Measurements from ENCODE around the gene PCDH18.
"Not testable (repeated sequence)": the region's sequence is repeated elsewhere in the genome, so short reads cannot be mapped to it uniquely, and the experiment has no call there.

The PCDH18 gene

GRCh38 chr4:137514406-137515111 lies 17.7 kb downstream of the PCDH18 start:
- DNase-seq = no peak
- no peak for TF ChIP-seq POLR2A (IDR thresholded peaks at IDR 0.05; ENCODE audit: low read length)
- no peak for TF ChIP-seq GATA1 (IDR thresholded peaks at IDR 0.05; ENCODE audit: low read depth, low read length)

DNA sequence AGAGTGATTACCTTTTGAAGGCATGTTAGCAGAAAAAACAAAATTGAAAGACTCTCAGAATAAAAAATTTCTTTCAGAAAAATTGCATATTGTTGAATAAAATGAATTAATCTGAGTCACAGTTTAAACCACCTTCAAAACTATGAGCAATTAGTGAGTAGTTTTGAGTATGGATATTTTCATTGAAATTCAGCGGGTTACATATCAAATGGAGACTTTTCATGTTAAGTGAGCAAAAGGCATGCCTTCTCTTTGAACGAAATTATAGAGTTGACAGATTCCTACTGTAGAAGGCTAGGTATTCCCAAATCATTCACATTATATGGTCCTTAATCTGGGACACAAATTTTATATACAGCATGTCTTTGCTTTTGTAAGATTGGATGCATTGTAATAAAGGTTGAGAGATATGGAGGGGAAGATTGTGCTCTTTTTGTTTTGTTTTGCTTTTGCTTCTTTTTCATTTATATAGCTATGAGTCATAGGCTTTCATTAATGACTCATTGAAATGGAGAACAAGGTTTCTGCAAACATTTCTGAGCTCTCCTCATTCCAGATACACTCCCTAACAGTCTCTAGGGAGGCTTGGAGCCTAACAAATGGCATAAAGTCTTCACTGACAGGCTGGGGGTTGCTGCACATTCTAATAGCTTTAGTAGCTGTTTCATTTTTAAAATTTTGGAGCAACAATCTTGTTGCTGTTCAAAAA lies 21.6 kb downstream of the PCDH18 start:
- DNase-seq = no peak
- no peak for TF ChIP-seq POLR2A (IDR thresholded peaks at IDR 0.05; ENCODE audit: low read length)
- no peak for TF ChIP-seq GATA1 (IDR thresholded peaks at IDR 0.05; ENCODE audit: low read depth, low read length)

GRCh38 chr4:137509855-137510282 lies 22.4 kb downstream of the PCDH18 start:
- TF ChIP-seq GATA1 (IDR thresholded peaks at IDR 0.05; ENCODE audit: low read depth, low read length) (no peak), POLR2A (IDR thresholded peaks at IDR 0.05; ENCODE audit: low read length) (no peak)
- no peak for DNase-seq

DNA sequence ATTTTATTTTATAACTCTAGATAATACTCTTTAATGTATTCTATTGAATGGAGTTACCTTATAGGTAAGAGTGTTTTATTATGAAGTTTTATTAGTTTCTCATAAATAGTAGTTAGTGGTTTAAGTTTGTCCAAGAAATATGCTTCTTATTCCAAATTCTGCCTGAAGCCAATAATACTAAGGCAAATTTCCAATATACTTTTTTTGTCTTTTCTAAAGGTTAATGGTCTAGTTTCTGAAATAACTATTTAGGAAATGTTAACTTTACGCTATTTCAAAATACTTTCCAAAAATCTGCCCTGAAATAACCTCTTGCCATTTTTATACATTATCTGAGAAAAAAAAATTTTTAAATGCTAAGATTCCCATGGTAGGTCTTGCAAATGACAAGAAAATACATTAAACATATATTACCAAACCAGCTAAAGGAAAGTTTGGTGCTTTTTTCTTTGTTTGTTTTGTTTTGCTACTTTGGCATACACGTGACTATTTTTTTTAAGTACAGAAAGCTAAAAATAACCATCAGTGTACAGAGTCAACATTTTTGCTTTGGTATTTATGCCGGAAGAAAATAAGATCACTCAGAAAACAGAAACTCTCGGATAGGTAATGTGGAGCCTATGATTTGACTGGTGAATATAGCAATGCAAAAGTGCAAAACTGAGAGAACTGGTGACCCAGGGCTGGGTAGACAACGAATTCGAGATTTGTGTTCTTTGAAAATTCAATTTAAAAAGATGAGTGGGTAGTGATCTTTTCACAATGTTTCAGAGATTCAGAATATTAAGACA lies 29.8 kb downstream of the PCDH18 start:
- TF ChIP-seq POLR2A (IDR thresholded peaks at IDR 0.05; ENCODE audit: low read length) (no peak), GATA1 (IDR thresholded peaks at IDR 0.05; ENCODE audit: low read depth, low read length) (no peak)
- DNase-seq = no peak

- not testable (repeated sequence) for DNase-seq
Observed at GRCh38 chr4:137496267-137496666, 36.0 kb downstream of the PCDH18 start.

- DNase-seq = no peak
Observed at GRCh38 chr4:137495578-137495977, 36.7 kb downstream of the PCDH18 start.

GRCh38 chr4:137483313-137483959 lies 48.9 kb downstream of the PCDH18 start:
- DNase-seq = not testable (repeated sequence)

More at GRCh38 chr4:137495578-137495977, 36.7 kb downstream of the PCDH18 start:
- TF ChIP-seq POLR2A (IDR thresholded peaks at IDR 0.05; ENCODE audit: low read length) (no peak), GATA1 (IDR thresholded peaks at IDR 0.05; ENCODE audit: low read depth, low read length) (no peak)

DNA sequence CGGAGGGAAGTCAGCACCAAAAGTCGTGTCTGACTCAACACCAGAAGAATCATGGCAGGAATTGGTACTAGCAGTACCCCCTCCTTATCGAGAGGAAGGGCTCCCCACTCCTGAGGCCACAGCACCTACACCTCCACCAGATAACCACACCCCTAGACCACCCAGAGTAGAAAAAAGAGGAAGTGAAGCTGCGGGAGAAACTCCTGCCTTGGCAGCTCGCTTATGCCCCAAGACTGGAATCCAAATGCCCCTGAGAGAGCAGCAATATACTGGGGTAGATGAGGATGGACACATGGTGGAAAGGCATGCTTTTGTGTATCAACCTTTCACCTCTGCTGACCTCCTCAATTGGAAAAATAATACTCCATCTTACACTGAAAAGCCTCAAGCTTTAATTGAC lies 52.6 kb downstream of the PCDH18 start:
- DNase-seq = not testable (repeated sequence)

DNA sequence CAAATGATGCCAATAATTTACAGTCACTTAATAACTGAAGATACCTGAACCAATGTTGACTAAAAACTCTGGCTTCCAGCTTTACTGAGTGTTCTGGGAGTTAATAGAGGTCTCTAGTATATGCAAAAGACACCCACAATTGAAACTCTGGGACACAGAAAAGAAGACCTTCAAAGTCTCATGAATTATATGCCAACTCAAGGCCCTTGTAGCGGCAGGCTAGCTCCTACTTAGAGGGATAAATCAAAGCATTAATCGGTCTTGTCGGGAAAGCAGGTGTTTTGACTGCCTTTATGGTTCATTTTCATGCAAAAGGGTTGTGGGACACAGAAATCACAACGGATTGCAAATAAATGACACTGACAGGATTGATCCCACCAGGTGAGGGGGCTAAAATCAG lies 55.9 kb downstream of the PCDH18 start:
- no peak for DNase-seq

GRCh38 chr4:137474711-137475301 lies 57.5 kb downstream of the PCDH18 start:
- no peak for DNase-seq
- no peak for TF ChIP-seq POLR2A (IDR thresholded peaks at IDR 0.05; ENCODE audit: low read length)
- no peak for TF ChIP-seq GATA1 (IDR thresholded peaks at IDR 0.05; ENCODE audit: low read depth, low read length)

More for the DNA sequence above, 55.9 kb downstream of the PCDH18 start:
- TF ChIP-seq POLR2A (IDR thresholded peaks at IDR 0.05; ENCODE audit: low read length) = no peak
- no peak for TF ChIP-seq GATA1 (IDR thresholded peaks at IDR 0.05; ENCODE audit: low read depth, low read length)

- DNase-seq = no peak
- no peak for TF ChIP-seq GATA1 (IDR thresholded peaks at IDR 0.05; ENCODE audit: low read depth, low read length)
Observed at GRCh38 chr4:137471895-137472294, 60.4 kb downstream of the PCDH18 start.

DNA sequence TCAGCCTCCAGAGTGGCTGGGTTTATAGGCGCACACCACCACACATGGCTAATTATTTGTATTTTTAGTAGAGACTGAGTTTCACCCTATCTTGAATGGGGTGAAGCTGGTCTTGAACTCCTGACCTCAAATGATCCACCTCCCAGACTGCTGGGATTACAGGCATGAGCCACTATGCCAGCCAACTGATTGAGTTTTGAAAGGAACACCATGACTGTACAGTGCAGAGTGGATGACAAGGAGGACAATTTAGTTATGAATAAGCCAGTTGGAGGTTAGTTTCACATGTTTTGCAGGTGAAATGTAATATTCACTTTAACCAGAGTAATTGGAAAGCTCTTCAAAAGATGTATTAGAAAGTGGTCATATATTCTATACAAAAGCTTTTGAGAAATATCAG lies 60.8 kb downstream of the PCDH18 start:
- no peak for DNase-seq
- TF ChIP-seq GATA1 (IDR thresholded peaks at IDR 0.05; ENCODE audit: low read depth, low read length) = no peak
- TF ChIP-seq POLR2A (IDR thresholded peaks at IDR 0.05; ENCODE audit: low read length) = no peak

DNA sequence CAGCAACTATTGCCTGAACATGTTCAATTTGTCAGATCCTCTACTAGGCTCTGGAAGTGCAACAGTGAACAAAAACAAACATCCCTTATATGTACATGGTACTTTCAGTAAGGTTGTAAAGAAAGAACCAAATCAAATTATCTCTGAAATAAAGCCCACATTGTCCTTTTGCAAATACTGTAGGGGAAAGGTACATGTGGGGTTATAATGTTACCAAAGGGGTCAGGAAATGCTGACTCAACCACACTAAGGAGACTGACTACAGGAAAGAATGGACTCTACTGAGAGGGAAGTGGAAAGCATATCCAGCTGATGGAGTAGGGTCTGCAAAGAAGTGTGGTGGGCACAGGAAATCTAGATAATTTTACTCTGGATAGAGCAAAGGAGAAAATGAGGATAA lies 61.5 kb downstream of the PCDH18 start:
- DNase-seq = no peak
- no peak for TF ChIP-seq GATA1 (IDR thresholded peaks at IDR 0.05; ENCODE audit: low read depth, low read length)
- TF ChIP-seq POLR2A (IDR thresholded peaks at IDR 0.05; ENCODE audit: low read length) = no peak
